Progenitor cell of endocrine pancreas (in vitro differentiated cells): ENCODE measurements around the gene TMEM168. TPM values are rescaled to one million over a fixed set of nuclear protein-coding genes. Genes with fewer than 3 reads are reported as not detected.

Source experiments
- DNase-seq: peaks from one replicate; pipeline ENCODE4 v3.0.0; 2021; ENCODE audit warnings: low spot score; ENCODE audit not compliant: unreplicated experiment
- H3K27ac Mint-ChIP-seq: 2 replicates; pipeline ENCODE4 v1.8.0; 2021; ENCODE audit warnings: mild to moderate bottlenecking, moderate library complexity, mixed read lengths
- H3K27me3 Mint-ChIP-seq: 2 replicates; pipeline ENCODE4 v1.8.0; 2021; ENCODE audit warnings: mixed read lengths
- H3K36me3 Mint-ChIP-seq: 2 replicates; pipeline ENCODE4 v1.8.0; 2022; ENCODE audit warnings: mixed read lengths; ENCODE audit not compliant: insufficient read depth
- H3K4me1 Mint-ChIP-seq: 2 replicates; pipeline ENCODE4 v1.8.0; 2021; ENCODE audit warnings: low read depth, mixed read lengths
- H3K4me3 Mint-ChIP-seq: 2 replicates; pipeline ENCODE4 v1.8.0; 2021; ENCODE audit warnings: low read depth, mild to moderate bottlenecking, moderate library complexity, mixed read lengths
- H3K9me3 Mint-ChIP-seq: 2 replicates; pipeline ENCODE4 v1.8.0; 2021; ENCODE audit warnings: low read depth, mixed read lengths
- CTCF ChIP-seq: fragments of 200-600 bp; sonication (generic); IDR thresholded peaks from one replicate; pipeline ENCODE4 v1.5.0; 2021; ENCODE audit warnings: antibody characterized with exemption, mild to moderate bottlenecking; ENCODE audit not compliant: unreplicated experiment
- total RNA-seq: library from RNA; stranded (reverse); gene quantifications from 2 replicates; pipeline ENCODE4 v1.2.1, GENCODE V29; 2021

Gene TMEM168
- total RNA-seq, 1 donor from 2014 or later: 19.3 TPM

DNA sequence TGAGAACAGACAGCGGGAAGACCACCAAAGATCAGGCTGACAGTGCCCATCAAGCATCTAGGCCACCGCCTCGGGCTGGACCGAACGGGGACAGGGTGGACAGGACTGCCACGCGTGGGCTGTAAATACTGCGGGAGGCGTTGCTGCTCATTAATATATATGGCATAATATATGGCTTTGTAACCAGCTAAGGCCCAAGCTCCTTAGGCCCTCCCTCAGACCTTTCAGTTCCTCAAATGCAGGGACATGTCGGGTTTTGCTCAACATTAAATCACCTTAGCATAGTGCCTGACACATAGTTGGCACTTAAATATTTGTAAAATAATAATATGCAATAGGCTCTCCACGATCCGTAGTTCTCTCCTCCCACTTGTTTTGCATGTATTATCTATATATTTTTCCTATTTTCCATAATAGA is 402 bp upstream of the TMEM168 start:
- Mint-ChIP-seq H3K4me1 (peaks cover 13% of the 10 kb centered on the region), H3K4me3 (peak overlapping the region; percentile 87), H3K9me3 (no peaks in the 10 kb centered on the region), H3K27me3 (no peaks in the 10 kb centered on the region), H3K27ac (peak overlapping the region; percentile 97), H3K36me3 (peaks cover 2% of the 10 kb centered on the region)
- no peak for TF ChIP-seq CTCF
- DNase-seq: no peak

- Mint-ChIP-seq H3K4me1 (peaks cover 13% of the 10 kb centered on the region), H3K27ac (peak overlapping the region; percentile 97), H3K36me3 (peaks cover 3% of the 10 kb centered on the region), H3K9me3 (no peaks in the 10 kb centered on the region), H3K4me3 (peak overlapping the region; percentile 87), H3K27me3 (no peaks in the 10 kb centered on the region)
- no peak for TF ChIP-seq CTCF
- no peak for DNase-seq
These were observed 758 bp downstream of the TMEM168 start for GRCh38 chr7:112789453-112789816.

DNA sequence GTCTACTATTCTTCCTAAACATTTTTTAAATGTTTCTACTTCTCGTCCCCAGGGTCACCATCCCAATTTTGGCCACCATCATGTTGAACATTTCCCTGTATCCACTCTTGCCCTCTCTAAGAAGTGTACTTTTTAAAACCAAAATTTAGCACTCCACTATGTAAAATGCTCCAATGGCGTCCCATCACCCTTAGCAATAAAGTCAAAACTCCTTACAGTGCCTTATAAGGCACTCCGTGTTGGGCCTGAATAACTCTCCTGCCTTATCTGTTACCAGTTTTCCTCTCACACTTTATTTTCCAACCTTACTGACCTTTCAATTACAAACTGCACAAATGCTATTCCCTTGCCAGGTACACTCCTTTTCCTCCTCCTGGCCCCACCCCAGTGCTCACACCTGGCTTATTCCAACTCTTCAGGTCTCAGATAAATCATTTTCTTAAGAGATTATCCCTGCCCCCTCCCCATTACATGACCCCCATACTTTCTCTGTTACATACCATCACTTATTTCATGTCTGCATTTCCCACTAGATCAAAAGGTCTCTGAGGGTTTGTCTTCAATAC is 1.3 kb downstream of the TMEM168 start:
- no peak for TF ChIP-seq CTCF
- Mint-ChIP-seq H3K4me3 (peak overlapping the region; percentile 87), H3K9me3 (no peaks in the 10 kb centered on the region), H3K36me3 (peaks cover 6% of the 10 kb centered on the region), H3K27me3 (no peaks in the 10 kb centered on the region), H3K27ac (no peak overlapping the region), H3K4me1 (peaks cover 13% of the 10 kb centered on the region)
- no peak for DNase-seq

DNA sequence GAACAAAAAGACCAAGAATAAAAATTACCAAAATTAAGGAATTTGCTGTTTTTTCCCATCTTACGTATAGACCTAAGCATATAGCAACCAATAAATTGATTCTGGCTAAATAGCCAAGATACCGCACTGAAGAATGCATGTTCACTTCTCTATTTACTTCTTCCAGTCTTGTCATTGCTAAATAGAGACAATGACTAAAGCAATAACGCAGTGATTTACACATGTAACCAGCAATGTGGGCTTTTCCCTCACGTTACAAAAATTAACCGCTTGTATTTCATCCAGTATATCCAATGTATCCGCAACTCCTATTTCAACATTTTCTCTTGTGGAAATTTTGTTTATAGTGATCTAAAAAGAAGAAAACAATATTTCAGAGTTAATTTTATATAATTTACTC is 5.6 kb downstream of the TMEM168 start:
- no peaks in the 10 kb centered on the region for H3K27me3 Mint-ChIP-seq
- peaks cover 19% of the 10 kb centered on the region for H3K4me1 Mint-ChIP-seq
- peaks cover 6% of the 10 kb centered on the region for H3K36me3 Mint-ChIP-seq
- H3K9me3 Mint-ChIP-seq: no peaks in the 10 kb centered on the region
- TF ChIP-seq CTCF: no peak
- no peak overlapping the region for H3K27ac Mint-ChIP-seq
- DNase-seq: no peak
- H3K4me3 Mint-ChIP-seq: no peak overlapping the region

GRCh38 chr7:112782498-112782897 is 7.7 kb downstream of the TMEM168 start:
- peaks cover 5% of the 10 kb centered on the region for H3K36me3 Mint-ChIP-seq
- peaks cover 6% of the 10 kb centered on the region for H3K4me1 Mint-ChIP-seq
- no peak for TF ChIP-seq CTCF
- peaks cover 1% of the 10 kb centered on the region for H3K9me3 Mint-ChIP-seq
- no peaks in the 10 kb centered on the region for H3K27me3 Mint-ChIP-seq
- no peak overlapping the region for H3K27ac Mint-ChIP-seq
- H3K4me3 Mint-ChIP-seq: no peak overlapping the region
- no peak for DNase-seq
